ENCODE data around the gene MTOR.

DNA sequence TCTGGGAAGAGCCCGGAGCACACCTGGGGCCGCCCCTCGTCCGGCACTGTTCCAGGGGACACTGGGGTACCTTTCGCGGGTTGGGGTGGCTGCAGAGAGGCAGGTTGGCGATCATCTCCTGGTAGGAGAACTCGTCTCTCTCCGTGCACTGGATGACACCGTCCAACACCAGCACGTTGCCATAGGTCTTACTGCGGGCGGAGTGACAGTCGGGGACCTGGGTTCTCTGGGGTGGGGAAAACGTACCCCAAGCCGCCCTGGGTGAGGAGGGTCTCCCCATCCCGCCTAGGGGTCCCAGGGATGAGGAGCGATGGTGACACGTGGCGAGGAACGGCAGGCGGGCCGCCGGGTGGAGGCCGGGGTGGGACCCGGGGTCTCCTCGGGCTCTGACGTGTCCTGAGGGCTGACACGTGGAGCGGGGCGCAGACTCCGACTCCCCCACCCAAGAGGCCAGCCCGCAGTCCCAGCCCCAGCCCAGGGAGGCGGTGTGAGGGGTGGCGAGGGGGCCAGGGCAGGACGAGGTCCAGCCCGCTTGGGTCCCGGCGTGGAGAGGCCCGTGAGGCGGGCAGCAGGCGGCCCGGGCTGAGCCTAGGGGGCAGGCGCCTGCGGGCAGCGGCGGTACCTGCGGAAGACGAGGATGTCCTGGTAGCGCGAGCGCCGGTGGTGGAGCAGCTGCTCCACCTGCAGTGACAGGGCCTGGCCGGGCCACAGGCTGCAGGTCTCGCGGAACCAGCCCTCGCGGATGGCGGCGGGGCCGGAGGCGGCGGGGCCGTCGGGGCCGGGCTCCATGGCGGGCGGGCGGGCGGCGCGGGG lies 203.0 kb downstream of the MTOR start:
- TF ChIP-seq, protein P1, sequence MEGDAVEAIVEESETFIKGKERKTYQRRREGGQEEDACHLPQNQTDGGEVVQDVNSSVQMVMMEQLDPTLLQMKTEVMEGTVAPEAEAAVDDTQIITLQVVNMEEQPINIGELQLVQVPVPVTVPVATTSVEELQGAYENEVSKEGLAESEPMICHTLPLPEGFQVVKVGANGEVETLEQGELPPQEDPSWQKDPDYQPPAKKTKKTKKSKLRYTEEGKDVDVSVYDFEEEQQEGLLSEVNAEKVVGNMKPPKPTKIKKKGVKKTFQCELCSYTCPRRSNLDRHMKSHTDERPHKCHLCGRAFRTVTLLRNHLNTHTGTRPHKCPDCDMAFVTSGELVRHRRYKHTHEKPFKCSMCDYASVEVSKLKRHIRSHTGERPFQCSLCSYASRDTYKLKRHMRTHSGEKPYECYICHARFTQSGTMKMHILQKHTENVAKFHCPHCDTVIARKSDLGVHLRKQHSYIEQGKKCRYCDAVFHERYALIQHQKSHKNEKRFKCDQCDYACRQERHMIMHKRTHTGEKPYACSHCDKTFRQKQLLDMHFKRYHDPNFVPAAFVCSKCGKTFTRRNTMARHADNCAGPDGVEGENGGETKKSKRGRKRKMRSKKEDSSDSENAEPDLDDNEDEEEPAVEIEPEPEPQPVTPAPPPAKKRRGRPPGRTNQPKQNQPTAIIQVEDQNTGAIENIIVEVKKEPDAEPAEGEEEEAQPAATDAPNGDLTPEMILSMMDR (IDR thresholded peaks at IDR 0.05), result no peak
- TF ChIP-seq POLR2A (IDR thresholded peaks at IDR 0.05), result no peak
- TF ChIP-seq EP300 (IDR thresholded peaks at IDR 0.05), result no peak

Measured in stomach (tissue), 4 donors.